PC-3 (cell line): ENCODE measurements around the gene MMS19. TPM values are rescaled to one million over a fixed set of nuclear protein-coding genes. Genes with fewer than 3 reads are reported as not detected.

Experiments
- ATAC-seq: fragments of 200-7000 bp; cut with Tn5 transposase; 2 replicates; pipeline ENCODE4 v1.9.1; 2020; ENCODE audit warnings: mild to moderate bottlenecking, moderate library complexity
- BruUV-seq: library from RNA; stranded (reverse); fragments of 400-500 nt; replicated peaks from 2 replicates; lab custom pipeline; 2021; lab: Mats Ljungman, UMichigan
- CTCF ChIA-PET: fragments of 300-600 bp; sonication (Branson Sonifier 250); formaldehyde crosslinking; loops from one replicate; lab custom pipeline; 2022; ENCODE audit warnings: antibody characterized with exemption; lab: Charles Lee
- POLR2A ChIA-PET: fragments of 300-600 bp; sonication (Branson Sonifier 250); formaldehyde crosslinking; loops from one replicate; lab custom pipeline; 2022; ENCODE audit warnings: antibody characterized with exemption; ENCODE audit not compliant: unreplicated experiment; lab: Charles Lee
- DNase-seq: peaks from one replicate; pipeline ENCODE4 v3.0.0-alpha.2; 2015
- H2AFZ ChIP-seq: fragments of 300-600 bp; sonication (generic); 2 replicates; pipeline ENCODE4 v1.6.0; 2016; ENCODE audit warnings: antibody characterized with exemption, low read length
- H3F3A ChIP-seq: fragments of 300-600 bp; sonication (generic); one replicate; pipeline ENCODE4 v1.6.0; 2017; ENCODE audit warnings: antibody characterized with exemption, low read length, control low read depth, mild to moderate bottlenecking; ENCODE audit not compliant: unreplicated experiment
- H3K27ac ChIP-seq: fragments of 300-600 bp; sonication (generic); 2 replicates; pipeline ENCODE4 v1.5.1; 2016; ENCODE audit warnings: mild to moderate bottlenecking, low read length
- H3K27me3 ChIP-seq: fragments of 300-600 bp; sonication (generic); 2 replicates; pipeline ENCODE4 v1.6.1; 2016; ENCODE audit warnings: low read length, mixed read lengths
- H3K36me3 ChIP-seq: fragments of 300-600 bp; sonication (generic); 2 replicates; pipeline ENCODE4 v1.6.1; 2016; ENCODE audit warnings: low read depth, mixed run types, low read length, mixed read lengths
- H3K4me1 ChIP-seq: fragments of 300-600 bp; sonication (generic); 2 replicates; pipeline ENCODE4 v1.5.1; 2016; ENCODE audit warnings: low read length; ENCODE audit not compliant: insufficient read depth
- H3K4me2 ChIP-seq: fragments of 300-600 bp; sonication (generic); 2 replicates; pipeline ENCODE4 v1.6.0; 2016; ENCODE audit warnings: low read length
- H3K4me3 ChIP-seq: fragments of 300-600 bp; sonication (generic); 2 replicates; pipeline ENCODE4 v1.5.1; 2016; ENCODE audit warnings: mild to moderate bottlenecking, low read length, mixed read lengths
- H3K79me2 ChIP-seq: fragments of 300-600 bp; sonication (generic); 2 replicates; pipeline ENCODE4 v1.6.1; 2017; ENCODE audit warnings: low read length, mixed read lengths
- H3K9ac ChIP-seq: fragments of 300-600 bp; sonication (generic); 2 replicates; pipeline ENCODE4 v1.6.0; 2016; ENCODE audit warnings: mild to moderate bottlenecking, low read length
- H3K9me2 ChIP-seq: fragments of 300-600 bp; sonication (generic); replicated peaks from 2 replicates; pipeline ENCODE4 v1.6.1; 2016; ENCODE audit warnings: mixed run types, low read length, mixed read lengths
- H3K9me3 ChIP-seq: fragments of 300-600 bp; sonication (generic); 2 replicates; pipeline ENCODE4 v1.6.1; 2016; ENCODE audit warnings: low read length, mixed read lengths
- H4K20me1 ChIP-seq: fragments of 300-600 bp; sonication (generic); 2 replicates; pipeline ENCODE4 v1.6.1; 2016; ENCODE audit warnings: low read length, mixed read lengths
- EZH2 ChIP-seq: fragments of 300-600 bp; sonication (generic); IDR thresholded peaks from one replicate; pipeline ENCODE4 v1.6.1; 2017; ENCODE audit warnings: antibody characterized with exemption, mild to moderate bottlenecking, low read length; ENCODE audit not compliant: unreplicated experiment
- EZH2phosphoT487 ChIP-seq: fragments of 300-600 bp; sonication (generic); IDR thresholded peaks from 2 replicates; pipeline ENCODE4 v1.6.1; 2018; ENCODE audit warnings: mild to moderate bottlenecking, antibody characterized with exemption, low read length, borderline replicate concordance
- intact Hi-C: fragments of 100-400 bp; cut with micrococcal nuclease; formaldehyde crosslinking; loops from 2 replicates; pipeline ENCODE4 v1.9.0; 2023
- total RNA-seq: library from RNA; depleted of rRNA; stranded (reverse); fragments of >200 nt; gene quantifications from 2 replicates; pipeline ENCODE4 v1.2.3, GENCODE V29; 2014
- TF ChIP-seq, protein P1 (sequence below): fragments of 300-600 bp; sonication (generic); conservative IDR thresholded peaks from 2 replicates; pipeline ENCODE4 v1.5.1; 2017; ENCODE audit warnings: antibody characterized with exemption, low read depth, mild to moderate bottlenecking, low read length

Gene MMS19
- total RNA-seq, 1 experiment from 2014 or later, result 78.2 TPM

DNA sequence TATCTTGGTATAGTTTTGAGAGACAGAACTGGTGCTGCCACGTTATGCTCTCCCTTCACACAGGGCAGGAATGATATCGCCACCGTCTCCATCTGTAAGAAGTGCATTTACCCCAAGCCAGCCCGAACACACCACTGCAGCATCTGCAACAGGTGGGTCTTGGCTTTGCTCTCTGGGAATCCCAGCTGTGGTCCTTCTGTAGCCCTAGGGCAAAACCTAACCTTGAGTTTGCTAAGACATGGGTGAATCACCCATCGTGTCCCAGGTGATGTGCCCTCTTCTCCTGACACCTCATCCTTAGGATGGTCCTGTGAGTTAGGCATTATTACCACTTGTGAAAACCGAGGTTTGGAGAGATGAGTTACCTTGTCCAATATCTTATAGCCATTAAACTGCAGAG is 45.9 kb downstream of the MMS19 start:
- BruUV-seq, result no TSS peak
- Histone ChIP-seq H3K4me2 (no peak overlapping the region), H3K9me2 (no peaks in the 10 kb centered on the region), H3K9ac (no peak overlapping the region), H3K4me3 (no peak overlapping the region), H4K20me1 (no peaks in the 10 kb centered on the region), H2AFZ (no peak overlapping the region), H3K27me3 (no peaks in the 10 kb centered on the region), H3K9me3 (no peaks in the 10 kb centered on the region), H3F3A (no peaks in the 10 kb centered on the region), H3K27ac (no peak overlapping the region), H3K79me2 (peaks cover 28% of the 10 kb centered on the region), H3K4me1 (peaks cover 8% of the 10 kb centered on the region; the same call in 1 of the 2 replicates), H3K36me3 (peaks cover 18% of the 10 kb centered on the region; the same call in 1 of the 2 replicates)
- POLR2A ChIA-PET, result no interaction called here
- intact Hi-C loops, result no loop called here
- no peak for DNase-seq
- TF ChIP-seq EZH2 (no peak), EZH2phosphoT487 (no peak)
- TF ChIP-seq, protein P1, sequence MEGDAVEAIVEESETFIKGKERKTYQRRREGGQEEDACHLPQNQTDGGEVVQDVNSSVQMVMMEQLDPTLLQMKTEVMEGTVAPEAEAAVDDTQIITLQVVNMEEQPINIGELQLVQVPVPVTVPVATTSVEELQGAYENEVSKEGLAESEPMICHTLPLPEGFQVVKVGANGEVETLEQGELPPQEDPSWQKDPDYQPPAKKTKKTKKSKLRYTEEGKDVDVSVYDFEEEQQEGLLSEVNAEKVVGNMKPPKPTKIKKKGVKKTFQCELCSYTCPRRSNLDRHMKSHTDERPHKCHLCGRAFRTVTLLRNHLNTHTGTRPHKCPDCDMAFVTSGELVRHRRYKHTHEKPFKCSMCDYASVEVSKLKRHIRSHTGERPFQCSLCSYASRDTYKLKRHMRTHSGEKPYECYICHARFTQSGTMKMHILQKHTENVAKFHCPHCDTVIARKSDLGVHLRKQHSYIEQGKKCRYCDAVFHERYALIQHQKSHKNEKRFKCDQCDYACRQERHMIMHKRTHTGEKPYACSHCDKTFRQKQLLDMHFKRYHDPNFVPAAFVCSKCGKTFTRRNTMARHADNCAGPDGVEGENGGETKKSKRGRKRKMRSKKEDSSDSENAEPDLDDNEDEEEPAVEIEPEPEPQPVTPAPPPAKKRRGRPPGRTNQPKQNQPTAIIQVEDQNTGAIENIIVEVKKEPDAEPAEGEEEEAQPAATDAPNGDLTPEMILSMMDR, result no peak
- no peak for ATAC-seq
- CTCF ChIA-PET, result no interaction called here

DNA sequence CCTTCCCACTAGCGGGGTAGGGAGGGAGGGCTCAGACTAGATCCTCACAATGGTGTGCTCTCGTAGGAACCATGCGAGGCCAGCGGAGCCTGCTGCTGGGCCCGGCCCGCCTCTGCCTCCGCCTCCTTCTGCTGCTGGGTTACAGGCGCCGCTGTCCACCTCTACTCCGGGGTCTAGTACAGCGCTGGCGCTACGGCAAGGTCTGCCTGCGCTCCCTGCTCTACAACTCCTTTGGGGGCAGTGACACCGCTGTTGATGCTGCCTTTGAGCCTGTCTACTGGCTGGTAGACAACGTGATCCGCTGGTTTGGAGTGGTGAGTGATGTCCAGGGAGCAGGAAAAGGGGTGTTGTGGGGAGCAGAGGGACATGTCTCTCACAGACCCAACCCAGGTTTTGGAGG is 46.6 kb downstream of the MMS19 start:
- no peak for DNase-seq
- no peaks in the 10 kb centered on the region for H3K9me2 ChIP-seq
- H3K9me3 ChIP-seq, result no peaks in the 10 kb centered on the region
- intact Hi-C loops, result no loop called here
- CTCF ChIA-PET, result no interaction called here
- BruUV-seq, result no TSS peak
- TF ChIP-seq EZH2 (no peak), EZH2phosphoT487 (no peak)
- TF ChIP-seq, protein P1, result no peak
- H3K4me3 ChIP-seq, result no peak overlapping the region
- no peaks in the 10 kb centered on the region for H4K20me1 ChIP-seq
- no peak overlapping the region for H3K27ac ChIP-seq
- H3K27me3 ChIP-seq, result no peaks in the 10 kb centered on the region
- peaks cover 14% of the 10 kb centered on the region for H3K4me1 ChIP-seq
- peaks cover 17% of the 10 kb centered on the region; the same call in 1 of the 2 replicates for H3K36me3 ChIP-seq
- no peak overlapping the region for H3K4me2 ChIP-seq
- peaks cover 36% of the 10 kb centered on the region for H3K79me2 ChIP-seq
- ATAC-seq, result no peak
- no peaks in the 10 kb centered on the region for H3F3A ChIP-seq
- no peak overlapping the region for H3K9ac ChIP-seq
- POLR2A ChIA-PET, result no interaction called here
- no peak overlapping the region for H2AFZ ChIP-seq

DNA sequence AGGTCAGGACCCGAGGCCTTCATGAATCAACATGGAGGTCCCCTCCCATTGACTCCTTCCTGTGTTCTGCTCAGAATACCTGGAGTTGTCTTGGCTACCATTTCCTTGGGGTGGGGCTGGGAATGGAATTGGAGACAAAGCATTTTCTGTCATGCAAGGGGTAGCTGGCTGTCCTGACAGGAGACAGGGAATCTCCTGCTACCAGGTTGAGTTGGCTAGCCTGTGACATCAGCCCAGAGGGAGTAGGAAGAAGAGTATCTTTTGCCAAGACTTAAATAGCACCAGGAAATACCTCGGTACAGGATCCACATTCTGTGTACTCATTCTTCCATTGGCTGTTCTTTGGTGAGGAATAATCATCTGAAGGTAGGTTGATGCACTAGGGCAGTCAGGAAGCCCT is 47.4 kb downstream of the MMS19 start:
- H3F3A ChIP-seq, result no peaks in the 10 kb centered on the region
- ATAC-seq, result no peak
- no peaks in the 10 kb centered on the region for H3K27me3 ChIP-seq
- peaks cover 42% of the 10 kb centered on the region for H3K79me2 ChIP-seq
- no peak for DNase-seq
- H3K4me1 ChIP-seq, result peaks cover 14% of the 10 kb centered on the region
- POLR2A ChIA-PET, result no interaction called here
- intact Hi-C loops, result no loop called here
- H3K9ac ChIP-seq, result no peak overlapping the region
- TF ChIP-seq EZH2, result no peak
- TF ChIP-seq, protein P1, result no peak
- TF ChIP-seq EZH2phosphoT487, result no peak
- no peak overlapping the region for H3K4me3 ChIP-seq
- H3K4me2 ChIP-seq, result no peak overlapping the region
- no peak overlapping the region for H3K27ac ChIP-seq
- H2AFZ ChIP-seq, result no peak overlapping the region
- CTCF ChIA-PET, result no interaction called here
- BruUV-seq, result no TSS peak
- no peaks in the 10 kb centered on the region for H3K9me3 ChIP-seq
- H4K20me1 ChIP-seq, result no peaks in the 10 kb centered on the region
- peaks cover 13% of the 10 kb centered on the region; the same call in 1 of the 2 replicates for H3K36me3 ChIP-seq
- no peaks in the 10 kb centered on the region for H3K9me2 ChIP-seq
